ENCODE results near the gene F2.

Gene F2

GRCh38 chr11:46680164-46680760 lies 38.8 kb upstream of the F2 start:
- no peak overlapping the region for H3K4me2 ChIP-seq (ENCODE audit: insufficient read depth, low read length)
- peaks cover 8% of the 10 kb centered on the region for H4K20me1 ChIP-seq (ENCODE audit: insufficient read depth, low read length)
- no peak overlapping the region for H3K27ac ChIP-seq (ENCODE audit: low read length)
- H3K4me1 ChIP-seq (ENCODE audit: insufficient read depth, low read length) = no peaks in the 10 kb centered on the region
- peaks cover 76% of the 10 kb centered on the region for H3K36me3 ChIP-seq (ENCODE audit: insufficient read depth, low read length)
- H3K4me3 ChIP-seq (ENCODE audit: low read depth in 1 of 2, low read length in 2 of 2) = no peak overlapping the region
- no peaks in the 10 kb centered on the region for H3K27me3 ChIP-seq (ENCODE audit: insufficient read depth, low read length, poor library complexity)
- no peaks in the 10 kb centered on the region for H3K9me3 ChIP-seq (ENCODE audit: insufficient read depth, low read length, severe bottlenecking)
- no peaks in the 10 kb centered on the region for H3K79me2 ChIP-seq (ENCODE audit: insufficient read depth, low read length)
- ATAC-seq (ENCODE audit: insufficient read depth, low read depth) (no peak), DNase-seq (no peak)
- H2AFZ ChIP-seq (ENCODE audit: low read depth, low read length) = no peak overlapping the region
- TF ChIP-seq EZH2 (IDR thresholded peaks at IDR 0.05; ENCODE audit: borderline replicate concordance, low read depth, low read length, severe bottlenecking) = no peak
- no peak for TF ChIP-seq CTCF (IDR thresholded peaks at IDR 0.05; ENCODE audit: borderline replicate concordance, extremely low read depth, low read length, poor library complexity, severe bottlenecking)
- H3K9ac ChIP-seq (ENCODE audit: low read depth, low read length) = no peak overlapping the region

GRCh38 chr11:46680815-46681214 lies 38.2 kb upstream of the F2 start:
- H3K27ac ChIP-seq (ENCODE audit: low read length) = no peak overlapping the region
- no peak overlapping the region for H3K9ac ChIP-seq (ENCODE audit: low read depth, low read length)
- H3K9me3 ChIP-seq (ENCODE audit: insufficient read depth, low read length, severe bottlenecking) = no peaks in the 10 kb centered on the region
- H3K4me3 ChIP-seq (ENCODE audit: low read depth in 1 of 2, low read length in 2 of 2) = no peak overlapping the region
- no peaks in the 10 kb centered on the region for H3K27me3 ChIP-seq (ENCODE audit: insufficient read depth, low read length, poor library complexity)
- H3K36me3 ChIP-seq (ENCODE audit: insufficient read depth, low read length) = peaks cover 72% of the 10 kb centered on the region
- ATAC-seq (ENCODE audit: insufficient read depth, low read depth) = no peak
- H3K4me1 ChIP-seq (ENCODE audit: insufficient read depth, low read length) = no peaks in the 10 kb centered on the region
- no peak for DNase-seq
- no peak overlapping the region for H3K4me2 ChIP-seq (ENCODE audit: insufficient read depth, low read length)
- H4K20me1 ChIP-seq (ENCODE audit: insufficient read depth, low read length) = peaks cover 8% of the 10 kb centered on the region
- no peaks in the 10 kb centered on the region for H3K79me2 ChIP-seq (ENCODE audit: insufficient read depth, low read length)
- no peak overlapping the region for H2AFZ ChIP-seq (ENCODE audit: low read depth, low read length)
- TF ChIP-seq EZH2 (IDR thresholded peaks at IDR 0.05; ENCODE audit: borderline replicate concordance, low read depth, low read length, severe bottlenecking) (no peak), CTCF (IDR thresholded peaks at IDR 0.05; ENCODE audit: borderline replicate concordance, extremely low read depth, low read length, poor library complexity, severe bottlenecking) (no peak)

GRCh38 chr11:46681814-46682213 lies 37.2 kb upstream of the F2 start:
- TF ChIP-seq CTCF (IDR thresholded peaks at IDR 0.05; ENCODE audit: borderline replicate concordance, extremely low read depth, low read length, poor library complexity, severe bottlenecking) (no peak), EZH2 (IDR thresholded peaks at IDR 0.05; ENCODE audit: borderline replicate concordance, low read depth, low read length, severe bottlenecking) (no peak)
- no peak for ATAC-seq (ENCODE audit: insufficient read depth, low read depth)

More at GRCh38 chr11:46681814-46682213, 37.2 kb upstream of the F2 start:
- Histone ChIP-seq H2AFZ (ENCODE audit: low read depth, low read length) (no peak overlapping the region), H3K27me3 (ENCODE audit: insufficient read depth, low read length, poor library complexity) (no peaks in the 10 kb centered on the region), H3K79me2 (ENCODE audit: insufficient read depth, low read length) (no peaks in the 10 kb centered on the region), H3K4me1 (ENCODE audit: insufficient read depth, low read length) (no peaks in the 10 kb centered on the region), H3K4me3 (ENCODE audit: low read depth in 1 of 2, low read length in 2 of 2) (no peak overlapping the region), H3K9me3 (ENCODE audit: insufficient read depth, low read length, severe bottlenecking) (no peaks in the 10 kb centered on the region), H3K4me2 (ENCODE audit: insufficient read depth, low read length) (no peak overlapping the region), H4K20me1 (ENCODE audit: insufficient read depth, low read length) (peaks cover 8% of the 10 kb centered on the region), H3K27ac (ENCODE audit: low read length) (no peak overlapping the region), H3K9ac (ENCODE audit: low read depth, low read length) (no peak overlapping the region), H3K36me3 (ENCODE audit: insufficient read depth, low read length) (peaks cover 70% of the 10 kb centered on the region)
- DNase-seq = no peak
